ENCODE data around the gene IGF1R. TPM values are rescaled to one million over a fixed set of nuclear protein-coding genes. Genes with fewer than 3 reads are reported as not detected.

The IGF1R gene
- total RNA-seq (50.9 and 59.1 TPM in 2 replicates), polyA plus RNA-seq (16.1 and 19.1 TPM in 2 replicates), polyA minus RNA-seq (85.3 and 92.3 TPM in 2 replicates), Bru-seq, nascent RNA (percentile 85 among the genes with signal in this experiment), BruChase-seq, experiment 1, labeled RNA remaining after a 6-hour chase (percentile 82 among the genes with signal in this experiment), BruChase-seq, experiment 2, labeled RNA remaining after a 2-hour chase (percentile 80 among the genes with signal in this experiment)
- 15.3 and 17.4 TPM in 2 replicates for polyA plus RNA-seq (2011; cell fraction: cytosol; rRNA removed)
- polyA plus RNA-seq (2011; cell fraction: nucleus; rRNA removed) = 67.9 and 76.7 TPM in 2 replicates
- 9.9 and 12.6 TPM in 2 replicates for polyA plus RNA-seq (2012)
- 92.3 TPM for polyA minus RNA-seq (2011; cell fraction: cytosol; rRNA and poly(A)+ RNA removed)
- 126 and 128 TPM in 2 replicates for polyA minus RNA-seq (2011; cell fraction: nucleus; rRNA and poly(A)+ RNA removed)
- long read RNA-seq, full-length matches to known transcripts = 3 of 10 reads
- long read RNA-seq, partial matches to known transcripts = 1 of 10 reads
- long read RNA-seq, other reads (novel, unspliced or antisense) = 6 of 10 reads

DNA sequence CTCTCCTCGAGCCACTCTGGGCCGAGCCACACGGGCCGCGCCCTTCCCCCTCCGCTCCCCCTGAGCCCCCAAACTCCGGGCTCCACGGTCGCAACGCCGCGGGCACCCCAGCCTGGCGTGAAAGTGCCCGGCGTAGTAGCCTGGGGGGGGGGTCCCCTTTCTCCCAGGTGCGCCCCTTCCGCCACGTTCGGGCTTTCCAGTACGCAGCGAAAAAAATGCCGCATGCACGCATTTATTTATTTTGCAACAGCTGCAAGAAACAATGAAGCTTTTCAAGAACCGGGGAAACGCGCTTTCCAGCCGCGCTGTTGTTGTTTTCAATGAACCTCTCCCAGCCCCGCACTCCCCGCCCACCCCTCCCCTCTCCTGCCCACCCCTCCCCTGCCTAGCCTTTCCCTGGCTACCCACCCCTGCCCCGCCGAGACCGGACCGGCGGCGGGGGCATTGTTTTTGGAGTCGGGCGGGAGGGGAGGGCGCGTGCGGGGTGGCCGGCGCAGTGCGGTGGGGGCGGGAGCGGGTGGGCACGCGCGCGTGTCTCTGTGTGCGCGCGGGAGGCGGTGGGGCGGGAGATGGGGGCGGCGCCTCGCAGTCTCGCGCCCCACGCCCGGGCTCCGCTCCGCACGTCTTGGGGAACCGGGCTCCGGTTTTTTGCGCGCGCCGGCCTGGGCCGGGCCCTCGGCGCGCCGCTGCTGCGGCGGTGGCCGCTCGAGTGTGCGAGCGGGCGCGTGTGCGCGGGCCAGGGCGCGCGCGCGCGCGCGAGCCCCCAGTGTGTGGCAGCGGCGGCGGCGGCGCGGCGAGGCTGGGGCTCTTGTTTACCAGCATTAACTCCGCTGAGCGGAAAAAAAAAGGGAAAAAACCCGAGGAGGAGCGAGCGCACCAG is at the start of gene IGF1R:
TSS of gene IGF1R (plus strand) at position 766 of the 880 bp plus-strand sequence. CDS start 1,043 bp downstream, outside the sequence.
- Histone ChIP-seq H3K4me3 (replicated peaks in 1 of 3; ENCODE audit: insufficient read depth in 1 of 3, low read depth in 1 of 3, low read length in 3 of 3) (peak within 1 kb of the TSS; percentile 67 to 96 (median 75)), H3K9me3 (replicated peaks; ENCODE audit: control insufficient read depth, insufficient read depth, low read length) (no peaks in the 10 kb centered on the region), H3K9ac (replicated peaks; ENCODE audit: extremely low read depth, insufficient read depth, low read length) (peak within 1 kb of the TSS; percentile 67), H3K27ac (ENCODE audit: insufficient read depth, low read depth, low read length) (peak within 1 kb of the TSS; percentile 62), H3K9me1 (replicated peaks; ENCODE audit: control insufficient read depth, extremely low read depth, insufficient read depth, low read length) (no peaks in the 10 kb centered on the region), H3K4me2 (ENCODE audit: insufficient read depth, low read length) (peak within 1 kb of the TSS; percentile 64), H3K27me3 (ENCODE audit: control insufficient read depth in 2 of 2, insufficient read depth in 2 of 2, low read length in 2 of 2) (peaks cover 9 to 21% of the 10 kb centered on the region in 2 experiments), H4K20me1 (replicated peaks; ENCODE audit: control insufficient read depth, extremely low read depth, insufficient read depth, low read length) (peaks cover under 1% of the 10 kb centered on the region), H3K36me3 (ENCODE audit: control insufficient read depth in 2 of 2, extremely low read depth in 1 of 2, insufficient read depth in 2 of 2, low read length in 2 of 2) (no peaks in the 10 kb centered on the region), H2AFZ (ENCODE audit: low read depth, low read length) (peak within 1 kb of the TSS; percentile 84), H3K4me1 (ENCODE audit: control insufficient read depth, extremely low read depth, insufficient read depth, low read length) (peaks cover 12% of the 10 kb centered on the region), H3K79me2 (ENCODE audit: control insufficient read depth, insufficient read depth, low read length) (peaks cover 28% of the 10 kb centered on the region)
- ChIA-PET CTCF (interaction anchor here (0.7 to 4.3 kb wide), 16 partner anchors 7 to 429 kb away, joined by 3 to 46 read pairs (median 6); no protein-coding TSS in a partner anchor), POLR2A (interaction anchor here (0.6 to 1.4 kb wide), 2 partner anchors 144 to 268 kb away, joined by 3 to 4 read pairs; no protein-coding TSS in a partner anchor)
- DNase-seq (ENCODE audit: low read depth, low spot score) (peak; percentile 85), FAIRE-seq (peak; percentile 12)
- dilution Hi-C loops (cut with MboI; ENCODE audit: extremely low pct_ligation_motif_present, low sequenced_read_pairs) (no loop called here), intact Hi-C loops (cut with micrococcal nuclease) (loop anchor here (1.0 to 2.0 kb wide), 8 partner anchors 100 to 428 kb away; no protein-coding TSS in a partner anchor)
- TF ChIP-seq, protein P1, sequence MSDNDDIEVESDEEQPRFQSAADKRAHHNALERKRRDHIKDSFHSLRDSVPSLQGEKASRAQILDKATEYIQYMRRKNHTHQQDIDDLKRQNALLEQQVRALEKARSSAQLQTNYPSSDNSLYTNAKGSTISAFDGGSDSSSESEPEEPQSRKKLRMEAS (IDR thresholded peaks at IDR 0.05; ENCODE audit: insufficient read depth, insufficient read length) = no peak
- peak; percentile 44 for TF ChIP-seq POLR2AphosphoS5 (IDR thresholded peaks at IDR 0.05; ENCODE audit: insufficient read depth, low read depth, low read length)
- TF ChIP-seq, protein P2, sequence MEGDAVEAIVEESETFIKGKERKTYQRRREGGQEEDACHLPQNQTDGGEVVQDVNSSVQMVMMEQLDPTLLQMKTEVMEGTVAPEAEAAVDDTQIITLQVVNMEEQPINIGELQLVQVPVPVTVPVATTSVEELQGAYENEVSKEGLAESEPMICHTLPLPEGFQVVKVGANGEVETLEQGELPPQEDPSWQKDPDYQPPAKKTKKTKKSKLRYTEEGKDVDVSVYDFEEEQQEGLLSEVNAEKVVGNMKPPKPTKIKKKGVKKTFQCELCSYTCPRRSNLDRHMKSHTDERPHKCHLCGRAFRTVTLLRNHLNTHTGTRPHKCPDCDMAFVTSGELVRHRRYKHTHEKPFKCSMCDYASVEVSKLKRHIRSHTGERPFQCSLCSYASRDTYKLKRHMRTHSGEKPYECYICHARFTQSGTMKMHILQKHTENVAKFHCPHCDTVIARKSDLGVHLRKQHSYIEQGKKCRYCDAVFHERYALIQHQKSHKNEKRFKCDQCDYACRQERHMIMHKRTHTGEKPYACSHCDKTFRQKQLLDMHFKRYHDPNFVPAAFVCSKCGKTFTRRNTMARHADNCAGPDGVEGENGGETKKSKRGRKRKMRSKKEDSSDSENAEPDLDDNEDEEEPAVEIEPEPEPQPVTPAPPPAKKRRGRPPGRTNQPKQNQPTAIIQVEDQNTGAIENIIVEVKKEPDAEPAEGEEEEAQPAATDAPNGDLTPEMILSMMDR (IDR thresholded peaks at IDR 0.05; ENCODE audit: extremely low read depth in 1 of 2, insufficient read depth in 1 of 2, low read depth in 1 of 2, low read length in 2 of 2) = peak in 1 of 2 donors; percentile 0
- BruUV-seq (replicated peaks) = no TSS peak
